Loucy (cell line): Measurements from ENCODE around the gene STIMATE.

ENCODE experiments used
- EZH2phosphoT487 ChIP-seq: fragments of 200-600 bp; IDR thresholded peaks from 2 replicates; pipeline ENCODE4 v1.6.1; 2018; ENCODE audit warnings: antibody characterized with exemption, mild to moderate bottlenecking, moderate library complexity, borderline replicate concordance
- TF ChIP-seq, protein P1 (sequence below): fragments of 200-600 bp; sonication (generic); conservative IDR thresholded peaks from 2 replicates; pipeline ENCODE4 v1.5.1; 2014; ENCODE audit warnings: mild to moderate bottlenecking, antibody characterized with exemption, low read length

DNA sequence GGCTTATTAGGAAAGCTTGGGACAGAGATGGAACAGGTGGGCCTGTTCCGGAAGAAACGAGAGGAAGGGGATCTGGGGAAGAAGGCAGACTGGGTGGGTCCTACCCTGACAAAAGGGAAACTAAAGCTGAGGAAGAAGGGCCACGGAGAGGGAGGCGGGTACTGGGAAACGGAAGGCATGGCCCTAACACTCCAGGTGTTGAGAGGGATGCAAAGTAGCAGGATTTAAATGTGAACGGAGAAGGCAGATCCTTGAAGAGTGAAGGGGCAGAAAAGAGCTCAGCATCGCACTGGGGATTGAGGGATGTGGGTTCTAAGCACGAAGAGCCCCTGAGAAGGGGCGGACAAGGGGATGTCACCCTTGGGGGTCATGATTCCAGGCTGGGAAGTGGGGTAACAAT, 735 bp downstream of the STIMATE start:
- TF ChIP-seq, protein P1, sequence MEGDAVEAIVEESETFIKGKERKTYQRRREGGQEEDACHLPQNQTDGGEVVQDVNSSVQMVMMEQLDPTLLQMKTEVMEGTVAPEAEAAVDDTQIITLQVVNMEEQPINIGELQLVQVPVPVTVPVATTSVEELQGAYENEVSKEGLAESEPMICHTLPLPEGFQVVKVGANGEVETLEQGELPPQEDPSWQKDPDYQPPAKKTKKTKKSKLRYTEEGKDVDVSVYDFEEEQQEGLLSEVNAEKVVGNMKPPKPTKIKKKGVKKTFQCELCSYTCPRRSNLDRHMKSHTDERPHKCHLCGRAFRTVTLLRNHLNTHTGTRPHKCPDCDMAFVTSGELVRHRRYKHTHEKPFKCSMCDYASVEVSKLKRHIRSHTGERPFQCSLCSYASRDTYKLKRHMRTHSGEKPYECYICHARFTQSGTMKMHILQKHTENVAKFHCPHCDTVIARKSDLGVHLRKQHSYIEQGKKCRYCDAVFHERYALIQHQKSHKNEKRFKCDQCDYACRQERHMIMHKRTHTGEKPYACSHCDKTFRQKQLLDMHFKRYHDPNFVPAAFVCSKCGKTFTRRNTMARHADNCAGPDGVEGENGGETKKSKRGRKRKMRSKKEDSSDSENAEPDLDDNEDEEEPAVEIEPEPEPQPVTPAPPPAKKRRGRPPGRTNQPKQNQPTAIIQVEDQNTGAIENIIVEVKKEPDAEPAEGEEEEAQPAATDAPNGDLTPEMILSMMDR, result no peak
- TF ChIP-seq EZH2phosphoT487, result no peak
